GM21576 (cell line): ENCODE measurements around the gene RSAD2.

Experiments
- ATAC-seq: cut with Tn5 transposase; IDR thresholded peaks from one replicate; pipeline ENCODE4 v1.9.1; 2021; ENCODE audit warnings: mild to moderate bottlenecking, moderate library complexity; ENCODE audit not compliant: unreplicated experiment

The RSAD2 gene

GRCh38 chr2:6941299-6942046, 63.9 kb downstream of the RSAD2 start:
- no peak for ATAC-seq

GRCh38 chr2:6942848-6943247, 65.3 kb downstream of the RSAD2 start:
- ATAC-seq = no peak

GRCh38 chr2:6943523-6943922, 65.9 kb downstream of the RSAD2 start:
- no peak for ATAC-seq

- ATAC-seq = no peak
Measured at GRCh38 chr2:6943971-6944370, 66.4 kb downstream of the RSAD2 start.

GRCh38 chr2:6944555-6944954, 67.0 kb downstream of the RSAD2 start:
- ATAC-seq = no peak

GRCh38 chr2:6945087-6945813, 67.7 kb downstream of the RSAD2 start:
- ATAC-seq = peak; percentile 92

- ATAC-seq = no peak
Measured at GRCh38 chr2:6945821-6946220, 68.2 kb downstream of the RSAD2 start.

GRCh38 chr2:6946722-6947121, 69.1 kb downstream of the RSAD2 start:
- ATAC-seq = no peak
